ENCODE results near the gene ABTB2. TPM values are rescaled to one million over a fixed set of nuclear protein-coding genes. Genes with fewer than 3 reads are reported as not detected.

ABTB2 gene
- 5.1 and 5.9 TPM in 2 replicates for total RNA-seq

- H3K27me3 ChIP-seq (ENCODE audit: insufficient read depth, low read length) = peaks cover 23% of the 10 kb centered on the region
- no peaks in the 10 kb centered on the region for H3K9me3 ChIP-seq (ENCODE audit: low read depth, low read length)
- peak; percentile 99 for DNase-seq (ENCODE audit: insufficient read length, low spot score, missing footprints)
- H3K36me3 ChIP-seq (ENCODE audit: insufficient read depth, low read length) = no peaks in the 10 kb centered on the region
- H3K79me2 ChIP-seq (ENCODE audit: insufficient read depth, low read length) = peaks cover 12% of the 10 kb centered on the region
- H2AFZ ChIP-seq (ENCODE audit: low read length) = peak within 1 kb of the TSS; percentile 90
- peak within 1 kb of the TSS; percentile 75 for H3K4me3 ChIP-seq (ENCODE audit: insufficient read depth, low read length)
- peaks cover 15% of the 10 kb centered on the region for H3K4me1 ChIP-seq (ENCODE audit: insufficient read depth, low read length)
- H3K27ac ChIP-seq (ENCODE audit: low read depth, low read length) = no peak within 1 kb of the TSS
- peaks cover 16% of the 10 kb centered on the region for H4K20me1 ChIP-seq (ENCODE audit: insufficient read depth, low read length)
- TF ChIP-seq CTCF (IDR thresholded peaks at IDR 0.05; ENCODE audit: extremely low read depth, low read depth, low read length) = no peak
- peak within 1 kb of the TSS; percentile 96 for H3K4me2 ChIP-seq (ENCODE audit: insufficient read depth, low read length)
Measured at GRCh38 chr11:34357701-34358257, at the start of gene ABTB2. Gene ABTB2 (minus strand): TSS chr11:34358010.

GRCh38 chr11:34407121-34407813, 49.5 kb upstream of the ABTB2 start:
- Histone ChIP-seq H3K4me2 (ENCODE audit: insufficient read depth, low read length) (no peak overlapping the region), H3K27me3 (ENCODE audit: insufficient read depth, low read length) (peaks cover 16% of the 10 kb centered on the region), H3K4me1 (ENCODE audit: insufficient read depth, low read length) (peaks cover 5% of the 10 kb centered on the region), H3K36me3 (ENCODE audit: insufficient read depth, low read length) (no peaks in the 10 kb centered on the region), H4K20me1 (ENCODE audit: insufficient read depth, low read length) (no peaks in the 10 kb centered on the region), H2AFZ (ENCODE audit: low read length) (no peak overlapping the region), H3K27ac (ENCODE audit: low read depth, low read length) (no peak overlapping the region), H3K9me3 (ENCODE audit: low read depth, low read length) (no peaks in the 10 kb centered on the region), H3K79me2 (ENCODE audit: insufficient read depth, low read length) (no peaks in the 10 kb centered on the region), H3K4me3 (ENCODE audit: insufficient read depth, low read length) (no peak overlapping the region)
- no peak for DNase-seq (ENCODE audit: insufficient read length, low spot score, missing footprints)
- no peak for TF ChIP-seq CTCF (IDR thresholded peaks at IDR 0.05; ENCODE audit: extremely low read depth, low read depth, low read length)

GRCh38 chr11:34406413-34406812, 48.6 kb upstream of the ABTB2 start:
- H3K79me2 ChIP-seq (ENCODE audit: insufficient read depth, low read length) = no peaks in the 10 kb centered on the region
- no peak overlapping the region for H3K4me2 ChIP-seq (ENCODE audit: insufficient read depth, low read length)
- H4K20me1 ChIP-seq (ENCODE audit: insufficient read depth, low read length) = no peaks in the 10 kb centered on the region
- no peak for TF ChIP-seq CTCF (IDR thresholded peaks at IDR 0.05; ENCODE audit: extremely low read depth, low read depth, low read length)
- no peak for DNase-seq (ENCODE audit: insufficient read length, low spot score, missing footprints)
- peaks cover 5% of the 10 kb centered on the region for H3K4me1 ChIP-seq (ENCODE audit: insufficient read depth, low read length)
- no peak overlapping the region for H3K4me3 ChIP-seq (ENCODE audit: insufficient read depth, low read length)
- no peaks in the 10 kb centered on the region for H3K36me3 ChIP-seq (ENCODE audit: insufficient read depth, low read length)
- H3K27ac ChIP-seq (ENCODE audit: low read depth, low read length) = no peak overlapping the region
- peaks cover 16% of the 10 kb centered on the region for H3K27me3 ChIP-seq (ENCODE audit: insufficient read depth, low read length)
- H3K9me3 ChIP-seq (ENCODE audit: low read depth, low read length) = no peaks in the 10 kb centered on the region
- no peak overlapping the region for H2AFZ ChIP-seq (ENCODE audit: low read length)

- peaks cover 5% of the 10 kb centered on the region for H3K4me1 ChIP-seq (ENCODE audit: insufficient read depth, low read length)
- no peaks in the 10 kb centered on the region for H3K79me2 ChIP-seq (ENCODE audit: insufficient read depth, low read length)
- H3K27ac ChIP-seq (ENCODE audit: low read depth, low read length) = no peak overlapping the region
- no peak for DNase-seq (ENCODE audit: insufficient read length, low spot score, missing footprints)
- H3K27me3 ChIP-seq (ENCODE audit: insufficient read depth, low read length) = peaks cover 16% of the 10 kb centered on the region
- H3K36me3 ChIP-seq (ENCODE audit: insufficient read depth, low read length) = no peaks in the 10 kb centered on the region
- peak overlapping the region; percentile 68 for H3K4me3 ChIP-seq (ENCODE audit: insufficient read depth, low read length)
- H2AFZ ChIP-seq (ENCODE audit: low read length) = peak overlapping the region; percentile 73
- H3K9me3 ChIP-seq (ENCODE audit: low read depth, low read length) = no peaks in the 10 kb centered on the region
- TF ChIP-seq CTCF (IDR thresholded peaks at IDR 0.05; ENCODE audit: extremely low read depth, low read depth, low read length) = no peak
- H3K4me2 ChIP-seq (ENCODE audit: insufficient read depth, low read length) = peak overlapping the region; percentile 82
- no peaks in the 10 kb centered on the region for H4K20me1 ChIP-seq (ENCODE audit: insufficient read depth, low read length)
Measured at GRCh38 chr11:34405079-34405858, 47.5 kb upstream of the ABTB2 start.

Measured in osteoblast (primary cell).